ENCODE measurements around the gene ASXL2. TPM values are rescaled to one million over a fixed set of nuclear protein-coding genes. Genes with fewer than 3 reads are reported as not detected.
"Not testable (repeated sequence)": the region's sequence is repeated elsewhere in the genome, so short reads cannot be mapped to it uniquely, and the experiment has no call there.

Gene ASXL2
- total RNA-seq, 8 experiments from 2014 or later, result 3.3 to 24.0 (median 8.2) TPM

DNA sequence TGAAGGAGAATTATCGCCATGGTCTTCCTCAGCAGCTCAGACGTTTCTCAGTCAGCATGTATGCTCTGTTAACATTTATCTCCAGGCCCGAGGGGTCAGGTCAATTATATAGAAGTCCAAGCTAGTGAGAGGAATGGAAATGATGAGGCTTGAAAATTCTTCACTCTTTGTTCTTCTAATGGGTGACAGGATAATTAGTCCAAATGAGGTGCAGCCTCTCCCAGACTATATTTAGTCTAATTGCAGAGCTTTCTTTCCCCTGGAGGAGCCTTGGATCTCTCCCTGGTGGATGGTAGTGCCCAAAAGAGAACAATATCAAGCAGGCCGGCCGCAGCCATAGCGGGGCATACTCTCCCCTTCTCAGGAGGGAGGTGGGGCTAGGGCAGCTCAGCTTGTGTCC, 153.5 kb downstream of the ASXL2 start:
- in situ Hi-C loops (cut with MboI; ENCODE audit: low pct_unique_long_range_greater_than_20kb in 2 of 9, low sequenced_read_pairs in 9 of 9, unreplicated experiment in 9 of 9), result loop anchor here in 1 of 9 experiments (25.0 kb wide), 1 partner anchor 112 kb away; no protein-coding TSS in a partner anchor
- ATAC-seq (replicated peaks in 6 of 8), result no peak
- H3K27ac ChIP-seq, result no peak overlapping the region
- no peak overlapping the region for H3K4me3 ChIP-seq
- H3K4me1 ChIP-seq (replicated peaks in 1 of 2), result peaks cover 0 to 3% of the 10 kb centered on the region in 2 donors
- 40 to 100% (median 74%) methylated on average over 1 to 6 of the region's 6 CpGs; no CpG with 5 or more reads in 2 of the 10 experiments for WGBS, 10 experiments

DNA sequence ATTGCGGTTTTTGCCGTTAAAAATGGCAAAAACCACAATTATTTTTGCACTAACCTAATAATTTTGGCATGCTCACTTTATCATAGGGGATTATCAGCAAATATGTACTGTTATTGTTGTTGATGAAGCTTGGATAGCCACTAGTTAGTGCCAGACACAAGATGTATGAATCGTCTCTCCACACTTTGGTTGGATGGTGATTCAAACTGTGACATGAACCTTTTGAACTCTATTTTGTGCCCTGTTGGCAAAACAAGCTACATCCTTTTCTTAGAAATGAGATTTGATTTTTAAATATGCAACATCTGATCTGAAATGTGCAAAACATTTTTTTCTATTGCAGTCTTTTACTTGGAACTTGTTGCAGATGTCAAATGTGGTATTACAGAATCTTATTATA, 156.1 kb downstream of the ASXL2 start:
- 15 to 100% (median 70%) methylated on average over 2 to 3 of the region's 3 CpGs; no CpG with 5 or more reads in 1 of the 10 experiments for WGBS, 10 experiments
- ATAC-seq (replicated peaks in 6 of 8), result no peak
- no peak overlapping the region for H3K27ac ChIP-seq

DNA sequence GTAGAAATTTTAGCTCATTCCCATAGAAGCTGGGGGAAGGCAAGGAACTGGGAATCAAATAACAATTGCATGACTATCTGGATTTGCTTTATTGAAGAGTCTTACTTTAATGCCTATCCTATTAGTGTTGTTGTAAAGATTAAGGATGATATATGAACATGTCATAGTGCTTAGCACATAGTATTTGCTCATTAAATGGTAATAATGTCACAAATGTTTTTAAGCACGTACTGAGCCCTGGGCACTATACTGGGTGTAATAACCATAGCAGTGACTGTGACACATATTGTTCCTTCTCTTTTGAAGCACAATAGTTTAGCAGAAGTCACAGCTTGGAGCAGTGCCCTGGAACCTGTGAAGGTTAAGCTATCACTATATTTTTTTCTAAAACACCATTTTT, 157.7 kb downstream of the ASXL2 start:
- 36 to 100% (median 75%) methylated on average over 1 of the region's 1 CpG; no CpG with 5 or more reads in 3 of the 10 experiments for WGBS, 10 experiments
- in situ Hi-C loops (cut with MboI; ENCODE audit: low pct_unique_long_range_greater_than_20kb in 2 of 9, low sequenced_read_pairs in 9 of 9, unreplicated experiment in 9 of 9), result loop anchor here in 1 of 9 experiments (25.0 kb wide), 1 partner anchor 108 kb away; no protein-coding TSS in a partner anchor
- H3K4me1 ChIP-seq (replicated peaks in 1 of 2), result peaks cover 0 to 3% of the 10 kb centered on the region in 2 donors
- no peak overlapping the region for H3K27ac ChIP-seq
- no peak for ATAC-seq (replicated peaks in 6 of 8)
- H3K4me3 ChIP-seq, result no peak overlapping the region

More for the DNA sequence above, 156.1 kb downstream of the ASXL2 start:
- H3K4me3 ChIP-seq, result no peak overlapping the region
- peaks cover 0 to 3% of the 10 kb centered on the region in 2 donors for H3K4me1 ChIP-seq (replicated peaks in 1 of 2)
- in situ Hi-C loops (cut with MboI; ENCODE audit: low pct_unique_long_range_greater_than_20kb in 2 of 9, low sequenced_read_pairs in 9 of 9, unreplicated experiment in 9 of 9), result loop anchor here in 1 of 9 experiments (25.0 kb wide), 1 partner anchor 110 kb away; no protein-coding TSS in a partner anchor

DNA sequence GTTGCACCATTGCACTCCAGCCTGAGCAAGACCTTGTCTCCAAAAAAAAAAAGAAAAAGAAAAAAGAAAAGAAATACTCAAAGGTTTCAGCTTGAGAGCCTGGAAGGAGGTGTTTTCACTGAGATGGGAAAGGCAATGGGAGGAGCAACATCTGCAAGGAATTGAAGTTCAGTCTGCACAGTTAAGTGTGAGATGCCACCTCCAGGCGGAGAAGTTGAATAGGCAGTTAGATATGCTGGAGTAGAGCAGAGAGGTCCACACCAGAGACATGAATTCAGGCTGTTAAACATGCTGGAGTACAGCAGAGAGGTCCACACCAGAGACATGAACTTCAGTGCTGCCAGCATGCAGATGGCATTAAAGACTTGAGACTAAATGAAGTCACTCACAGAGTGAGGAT, 163.5 kb downstream of the ASXL2 start:
- WGBS, 10 experiments, result 17 to 100% (median 86%) methylated on average over 1 of the region's 1 CpG; no CpG with 5 or more reads in 5 of the 10 experiments
- in situ Hi-C loops (cut with MboI; ENCODE audit: low pct_unique_long_range_greater_than_20kb in 2 of 9, low sequenced_read_pairs in 9 of 9, unreplicated experiment in 9 of 9), result loop anchor here in 1 of 9 experiments (25.0 kb wide), 1 partner anchor 102 kb away; no protein-coding TSS in a partner anchor
- no peak overlapping the region for H3K27ac ChIP-seq
- ATAC-seq (replicated peaks in 6 of 8), result peak in 3 of 8 experiments; percentile 86 to 92 (median 88)
- H3K4me3 ChIP-seq, result no peak overlapping the region
- H3K4me1 ChIP-seq (replicated peaks in 1 of 2), result peaks cover 0 to 4% of the 10 kb centered on the region in 2 donors

DNA sequence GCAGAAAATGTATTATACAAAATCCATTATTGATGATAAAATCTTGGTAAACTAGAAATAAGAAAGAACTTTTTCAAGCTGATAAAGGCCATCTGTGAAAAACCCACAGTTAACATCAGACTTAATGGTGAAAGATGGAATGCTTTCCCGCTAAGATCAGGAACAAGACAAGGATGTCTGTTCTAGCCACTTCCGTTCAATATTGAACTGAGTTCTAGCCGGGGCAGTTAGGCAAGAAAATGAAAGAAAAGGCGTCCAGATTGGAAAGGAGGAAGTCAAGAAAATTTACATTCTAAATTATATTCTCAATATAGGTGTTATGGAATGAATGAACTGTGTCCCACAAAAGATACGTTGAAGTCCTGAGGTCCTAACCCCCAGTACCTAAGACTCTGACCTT, 165.8 kb downstream of the ASXL2 start:
- in situ Hi-C loops (cut with MboI; ENCODE audit: low pct_unique_long_range_greater_than_20kb in 2 of 9, low sequenced_read_pairs in 9 of 9, unreplicated experiment in 9 of 9), result loop anchor here in 1 of 9 experiments (25.0 kb wide), 1 partner anchor 100 kb away; no protein-coding TSS in a partner anchor
- WGBS, 10 experiments, result 60 to 94% (median 71%) methylated on average over 1 to 5 of the region's 5 CpGs; no CpG with 5 or more reads in 1 of the 10 experiments

DNA sequence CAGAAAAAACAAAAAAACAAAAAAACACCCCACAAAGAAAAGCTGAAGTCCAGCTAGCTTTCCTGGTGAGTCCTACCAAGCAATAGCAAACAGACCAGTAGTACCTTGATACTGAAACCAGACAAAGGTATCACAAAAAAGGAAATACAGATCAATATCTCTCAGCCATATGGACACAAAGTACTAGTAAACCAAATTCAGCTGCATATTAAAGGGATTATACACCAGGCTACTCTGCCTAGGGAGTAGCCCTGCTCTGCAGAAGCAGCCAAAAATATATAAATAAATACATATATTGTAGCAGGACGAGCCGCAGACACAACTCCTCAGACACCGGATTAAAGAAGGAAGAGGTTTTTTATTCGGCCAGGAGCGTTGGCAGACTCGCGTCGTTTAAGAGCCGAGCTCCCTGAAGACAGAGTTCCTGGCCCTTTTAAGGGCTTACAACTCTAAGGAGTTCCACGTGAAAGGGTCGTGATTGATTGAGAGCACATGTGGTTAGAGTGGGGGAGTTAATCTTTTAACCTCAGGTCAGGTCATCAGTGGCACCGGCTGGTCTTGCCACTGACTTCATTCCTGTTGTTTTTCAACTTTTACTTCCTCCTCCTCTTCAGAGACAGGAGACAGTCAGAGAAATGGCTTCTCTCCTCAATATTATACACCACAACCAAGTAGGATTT, 166.5 kb downstream of the ASXL2 start:
- WGBS, 10 experiments, result 0 to 40% (median 20%) methylated on average over 1 to 10 of the region's 12 CpGs; no CpG with 5 or more reads in 3 of the 10 experiments
- Histone ChIP-seq H3K27ac (no peak overlapping the region), H3K4me1 (replicated peaks in 1 of 2) (peaks cover 0 to 4% of the 10 kb centered on the region in 2 donors), H3K4me3 (no peak overlapping the region)
- ATAC-seq (replicated peaks in 6 of 8), result peak in 3 of 8 experiments; percentile 35 to 68 (median 59)
- in situ Hi-C loops (cut with MboI; ENCODE audit: low pct_unique_long_range_greater_than_20kb in 2 of 9, low sequenced_read_pairs in 9 of 9, unreplicated experiment in 9 of 9), result loop anchor here in 1 of 9 experiments (25.0 kb wide), 1 partner anchor 100 kb away; no protein-coding TSS in a partner anchor

More for the DNA sequence above, 165.8 kb downstream of the ASXL2 start:
- no peak for ATAC-seq (replicated peaks in 6 of 8)
- no peak overlapping the region for H3K27ac ChIP-seq
- peaks cover 0 to 4% of the 10 kb centered on the region in 2 donors for H3K4me1 ChIP-seq (replicated peaks in 1 of 2)
- no peak overlapping the region for H3K4me3 ChIP-seq

DNA sequence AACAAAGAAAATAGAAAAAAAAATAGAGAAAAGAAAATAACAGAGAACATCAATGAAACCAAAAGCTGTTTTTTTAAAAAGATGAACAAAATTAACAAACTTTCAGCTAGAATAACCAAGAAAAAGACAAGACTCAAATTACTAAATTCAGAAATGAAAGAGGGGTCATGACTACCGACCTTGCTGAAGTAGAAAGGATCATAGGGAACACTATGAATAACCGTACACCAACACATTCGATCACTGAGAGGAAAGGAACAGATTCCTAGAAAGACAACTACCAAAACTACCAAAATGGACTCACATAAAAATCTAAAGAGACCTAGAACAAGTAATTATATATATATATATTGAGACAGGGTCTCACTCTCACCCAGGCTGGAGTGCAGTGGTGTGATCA, 167.5 kb downstream of the ASXL2 start:
- no peak for ATAC-seq (replicated peaks in 6 of 8)
- in situ Hi-C loops (cut with MboI; ENCODE audit: low pct_unique_long_range_greater_than_20kb in 2 of 9, low sequenced_read_pairs in 9 of 9, unreplicated experiment in 9 of 9), result loop anchor here in 1 of 9 experiments (25.0 kb wide), 1 partner anchor 98 kb away; no protein-coding TSS in a partner anchor
- Histone ChIP-seq H3K4me3 (no peak overlapping the region), H3K27ac (no peak overlapping the region), H3K4me1 (replicated peaks in 1 of 2) (peaks cover 0 to 4% of the 10 kb centered on the region in 2 donors)
- 54 to 100% (median 84%) methylated on average over 1 to 3 of the region's 3 CpGs; no CpG with 5 or more reads in 2 of the 10 experiments for WGBS, 10 experiments

DNA sequence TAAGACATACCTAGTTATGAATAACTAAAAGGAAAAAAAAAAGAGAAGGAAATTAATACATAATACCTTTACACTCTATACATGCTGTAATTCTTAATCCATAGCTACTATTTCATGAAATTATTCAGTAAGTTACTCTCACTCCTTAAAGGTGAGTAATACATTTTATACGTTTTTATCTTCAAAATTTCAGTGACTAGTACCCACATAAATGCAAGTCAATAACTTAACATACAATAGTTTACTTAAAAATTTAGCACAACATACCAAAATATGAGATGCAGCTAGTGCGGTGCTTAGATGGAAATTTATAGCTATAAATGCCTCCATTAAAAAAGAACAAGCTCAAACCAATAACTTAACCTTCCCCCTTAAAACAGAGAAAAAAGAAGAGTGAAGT, 168.9 kb downstream of the ASXL2 start:
- no peak for ATAC-seq (replicated peaks in 6 of 8)
- WGBS, 10 experiments, result 40 to 100% (median 66%) methylated on average over 1 to 2 of the region's 2 CpGs
- Histone ChIP-seq H3K4me1 (replicated peaks in 1 of 2) (peaks cover 0 to 4% of the 10 kb centered on the region in 2 donors), H3K27ac (no peak overlapping the region), H3K4me3 (no peak overlapping the region)
- in situ Hi-C loops (cut with MboI; ENCODE audit: low pct_unique_long_range_greater_than_20kb in 2 of 9, low sequenced_read_pairs in 9 of 9, unreplicated experiment in 9 of 9), result loop anchor here in 1 of 9 experiments (25.0 kb wide), 1 partner anchor 97 kb away; no protein-coding TSS in a partner anchor

DNA sequence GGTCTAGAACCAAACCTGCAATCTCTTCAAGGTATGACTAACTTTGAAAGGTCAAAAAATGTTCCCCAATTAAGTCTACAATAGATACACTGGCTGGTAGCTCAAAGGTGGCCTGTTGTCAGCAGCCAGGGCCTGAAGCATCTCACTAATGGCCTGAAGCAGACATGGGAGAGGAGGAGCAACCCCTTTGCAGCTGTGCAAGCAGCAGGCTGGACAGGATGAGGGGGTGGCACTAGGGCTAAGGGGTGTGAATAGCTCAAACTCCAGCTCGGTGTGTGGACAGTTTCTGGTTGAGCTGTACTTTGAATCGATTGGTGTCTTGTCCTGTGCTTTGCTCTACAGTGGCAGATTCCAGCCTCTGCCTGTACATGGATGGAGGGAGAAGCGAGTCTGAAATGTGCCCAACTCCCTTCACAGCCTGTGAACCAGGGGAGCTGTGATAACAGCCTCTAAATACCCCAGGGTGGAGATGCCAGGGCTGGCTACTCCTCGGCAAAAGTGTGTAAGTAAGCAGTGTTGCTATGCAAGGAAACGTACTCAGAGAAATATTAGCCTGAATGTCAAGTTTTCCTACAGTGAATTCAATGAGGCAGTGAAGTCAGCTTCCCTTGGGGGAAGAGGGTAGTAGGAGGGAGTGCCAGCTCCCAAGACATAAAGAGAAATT, 170.2 kb downstream of the ASXL2 start:
- no peak overlapping the region for H3K4me3 ChIP-seq
- H3K4me1 ChIP-seq (replicated peaks in 1 of 2), result peaks cover 0 to 4% of the 10 kb centered on the region in 2 donors
- 0 to 80% (median 61%) methylated on average over 1 to 5 of the region's 5 CpGs; no CpG with 5 or more reads in 4 of the 10 experiments for WGBS, 10 experiments
- no peak overlapping the region for H3K27ac ChIP-seq
- in situ Hi-C loops (cut with MboI; ENCODE audit: low pct_unique_long_range_greater_than_20kb in 2 of 9, low sequenced_read_pairs in 9 of 9, unreplicated experiment in 9 of 9), result loop anchor here in 1 of 9 experiments (25.0 kb wide), 1 partner anchor 96 kb away; no protein-coding TSS in a partner anchor
- ATAC-seq (replicated peaks in 6 of 8), result peak in 2 of 8 experiments; percentile 63 to 89

DNA sequence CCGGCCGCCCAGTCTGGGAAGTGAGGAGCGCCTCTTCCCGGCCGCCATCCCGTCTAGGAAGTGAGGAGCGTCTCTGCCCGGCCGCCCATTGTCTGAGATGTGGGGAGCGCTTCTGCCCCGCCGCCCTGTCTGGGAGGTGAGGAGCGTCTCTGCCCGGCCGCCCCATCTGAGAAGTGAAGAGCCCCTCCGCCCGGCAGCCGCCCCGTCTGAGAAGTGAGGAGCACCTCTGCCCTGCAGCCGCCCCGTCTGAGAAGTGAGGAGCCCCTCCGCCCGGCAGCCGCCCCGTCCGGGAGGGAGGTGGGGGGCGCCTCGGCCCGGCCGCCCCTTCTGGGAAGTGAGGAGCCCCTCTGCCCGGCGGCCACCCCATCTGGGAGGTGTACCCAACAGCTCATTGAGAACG, 172.7 kb downstream of the ASXL2 start:
- H3K4me1 ChIP-seq (replicated peaks in 1 of 2); H3K27ac ChIP-seq; ATAC-seq (replicated peaks in 6 of 8); H3K4me3 ChIP-seq: not testable (repeated sequence)
- no CpG with 5 or more reads among the region's 33 CpGs for WGBS, 10 experiments
- in situ Hi-C loops (cut with MboI; ENCODE audit: low pct_unique_long_range_greater_than_20kb in 2 of 9, low sequenced_read_pairs in 9 of 9, unreplicated experiment in 9 of 9), result loop anchor here in 1 of 9 experiments (25.0 kb wide), 1 partner anchor 93 kb away; no protein-coding TSS in a partner anchor

DNA sequence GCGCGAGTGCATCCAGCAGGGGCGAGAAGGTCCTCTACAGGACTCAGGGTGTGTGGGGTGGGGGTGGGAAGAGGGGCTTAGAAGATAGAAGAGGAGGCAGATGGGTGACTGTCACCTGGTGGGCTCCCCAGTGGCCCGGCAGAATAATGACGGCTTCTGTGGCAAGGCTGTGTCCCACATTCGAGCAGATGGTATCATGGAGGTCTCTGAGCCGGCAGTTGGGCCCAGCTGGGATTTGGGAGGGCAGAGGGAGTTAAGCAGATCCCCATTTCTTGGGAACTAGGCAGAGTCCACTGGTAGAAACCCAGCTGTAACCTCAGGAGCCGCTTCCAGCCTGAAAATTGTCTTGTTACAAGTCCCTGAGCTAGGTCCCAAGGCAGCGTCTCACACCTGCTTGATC, 176.5 kb downstream of the ASXL2 start:
- in situ Hi-C loops (cut with MboI; ENCODE audit: low pct_unique_long_range_greater_than_20kb in 2 of 9, low sequenced_read_pairs in 9 of 9, unreplicated experiment in 9 of 9), result loop anchor here in 1 of 9 experiments (25.0 kb wide), 1 partner anchor 90 kb away; no protein-coding TSS in a partner anchor
- WGBS, 10 experiments, result 70 to 100% (median 90%) methylated on average over 1 to 2 of the region's 9 CpGs; no CpG with 5 or more reads in 6 of the 10 experiments
- peaks cover 0 to 14% of the 10 kb centered on the region in 2 donors for H3K4me1 ChIP-seq (replicated peaks in 1 of 2)
- no peak overlapping the region for H3K27ac ChIP-seq
- ATAC-seq (replicated peaks in 6 of 8), result no peak
- no peak overlapping the region for H3K4me3 ChIP-seq

DNA sequence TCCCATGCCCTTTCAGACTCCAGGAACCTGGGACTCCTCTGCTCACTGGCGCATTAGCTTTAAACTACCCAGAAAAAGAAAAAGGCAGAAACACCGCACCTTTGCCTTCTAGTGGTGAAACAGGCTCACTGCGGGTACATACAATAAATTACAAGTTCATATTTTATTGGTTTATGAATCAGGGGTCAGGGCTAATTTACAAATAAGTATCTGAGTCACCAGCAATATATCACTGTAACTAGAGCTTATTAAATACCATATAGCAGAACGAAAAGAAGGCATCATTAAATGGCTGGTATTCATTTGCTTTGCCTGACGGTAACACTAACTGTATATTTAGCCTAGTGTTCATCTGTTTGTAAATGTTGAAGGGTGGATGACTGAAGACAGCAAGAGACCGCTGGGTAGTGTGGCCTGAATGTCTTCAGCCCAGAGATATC, 178.0 kb downstream of the ASXL2 start:
- Histone ChIP-seq H3K4me3 (no peak overlapping the region), H3K27ac (no peak overlapping the region), H3K4me1 (replicated peaks in 1 of 2) (peaks cover 0 to 14% of the 10 kb centered on the region in 2 donors)
- 16 to 63% (median 48%) methylated on average over 1 to 6 of the region's 6 CpGs for WGBS, 10 experiments
- in situ Hi-C loops (cut with MboI; ENCODE audit: low pct_unique_long_range_greater_than_20kb in 2 of 9, low sequenced_read_pairs in 9 of 9, unreplicated experiment in 9 of 9), result loop anchor here in 1 of 9 experiments (25.0 kb wide), 1 partner anchor 88 kb away; no protein-coding TSS in a partner anchor
- ATAC-seq (replicated peaks in 6 of 8), result peak; percentile 66 to 89 (median 70)
